Measurements from ENCODE around the gene TP63.

Gene TP63

DNA sequence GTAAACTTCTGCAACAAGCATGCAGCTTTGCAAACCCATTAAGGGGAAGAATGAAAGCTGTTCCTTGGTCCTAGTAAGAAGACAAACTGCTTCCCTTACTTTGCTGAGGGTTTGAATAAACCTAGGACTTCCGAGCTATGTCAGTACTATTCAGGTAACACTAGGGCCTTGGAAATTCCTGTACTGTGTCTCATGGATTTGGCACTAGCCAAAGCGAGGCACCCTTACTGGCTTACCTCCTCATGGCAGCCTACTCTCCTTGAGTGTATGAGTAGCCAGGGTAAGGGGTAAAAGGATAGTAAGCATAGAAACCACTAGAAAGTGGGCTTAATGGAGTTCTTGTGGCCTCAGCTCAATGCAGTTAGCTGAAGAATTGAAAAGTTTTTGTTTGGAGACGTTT lies 265.3 kb downstream of the TP63 start:
- no peak for DNase-seq

- no peak for DNase-seq
These were observed 266.2 kb downstream of the TP63 start for GRCh38 chr3:189897406-189897805.

- no peak for DNase-seq
These were observed 267.5 kb downstream of the TP63 start for GRCh38 chr3:189898559-189899153.

DNA sequence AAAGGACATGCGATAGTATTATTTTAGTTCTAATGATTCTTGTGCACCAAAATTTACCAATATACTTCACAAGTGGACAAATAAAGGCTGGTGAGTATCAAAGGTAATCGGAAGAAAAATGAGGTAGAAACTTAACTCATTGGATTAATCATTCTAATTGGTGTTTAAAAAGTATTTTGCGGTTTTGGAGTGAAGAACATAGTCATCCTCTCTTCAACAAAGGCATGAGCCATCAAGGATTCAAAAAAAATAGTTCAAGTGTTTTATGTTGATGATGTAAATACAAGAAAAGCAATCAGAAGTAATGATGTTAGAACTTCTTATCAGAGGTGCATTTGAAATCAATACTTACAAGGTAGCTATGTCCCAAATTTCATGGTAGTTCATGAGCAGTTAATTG lies 268.0 kb downstream of the TP63 start:
- no peak for DNase-seq

DNA sequence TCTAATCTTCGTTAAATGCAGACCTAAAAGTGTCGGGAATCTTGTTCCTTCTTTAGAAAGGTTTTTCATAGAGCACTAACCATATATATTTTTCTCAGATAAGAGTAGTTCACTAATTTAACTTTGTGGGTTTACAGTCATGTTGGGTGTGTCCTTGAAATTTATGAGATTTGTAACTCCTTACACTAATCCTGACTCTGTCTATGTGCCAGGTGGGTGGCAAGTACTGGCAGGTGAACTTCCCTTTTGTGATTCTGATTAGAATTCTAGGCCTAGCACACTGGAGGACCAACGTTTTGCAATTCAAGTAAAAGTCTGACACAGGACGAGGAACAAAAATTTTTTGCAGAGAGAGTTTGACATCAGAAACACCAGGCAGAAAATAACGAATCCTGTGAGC lies 269.4 kb downstream of the TP63 start:
- DNase-seq: no peak

DNA sequence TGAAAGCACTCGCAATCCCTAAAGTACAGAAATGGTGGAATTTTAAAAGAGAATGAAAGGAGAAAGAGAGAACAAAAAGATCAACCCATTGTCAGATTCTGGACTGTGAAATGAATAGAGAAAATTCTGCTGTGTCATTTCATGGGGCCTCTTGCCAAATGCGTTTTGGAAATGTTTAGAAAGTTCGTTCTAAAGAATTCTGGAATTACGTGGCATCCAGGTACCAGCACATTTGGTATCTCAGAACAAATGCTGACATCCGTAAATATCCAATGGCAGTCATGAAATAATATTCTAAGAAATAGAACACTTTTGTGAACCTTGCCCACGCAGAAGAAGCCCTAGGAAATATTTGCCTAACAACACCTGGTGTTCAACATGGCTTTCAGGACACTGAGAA lies 270.3 kb downstream of the TP63 start:
- no peak for DNase-seq

GRCh38 chr3:189902230-189903186 lies 271.3 kb downstream of the TP63 start:
- no peak for DNase-seq

DNA sequence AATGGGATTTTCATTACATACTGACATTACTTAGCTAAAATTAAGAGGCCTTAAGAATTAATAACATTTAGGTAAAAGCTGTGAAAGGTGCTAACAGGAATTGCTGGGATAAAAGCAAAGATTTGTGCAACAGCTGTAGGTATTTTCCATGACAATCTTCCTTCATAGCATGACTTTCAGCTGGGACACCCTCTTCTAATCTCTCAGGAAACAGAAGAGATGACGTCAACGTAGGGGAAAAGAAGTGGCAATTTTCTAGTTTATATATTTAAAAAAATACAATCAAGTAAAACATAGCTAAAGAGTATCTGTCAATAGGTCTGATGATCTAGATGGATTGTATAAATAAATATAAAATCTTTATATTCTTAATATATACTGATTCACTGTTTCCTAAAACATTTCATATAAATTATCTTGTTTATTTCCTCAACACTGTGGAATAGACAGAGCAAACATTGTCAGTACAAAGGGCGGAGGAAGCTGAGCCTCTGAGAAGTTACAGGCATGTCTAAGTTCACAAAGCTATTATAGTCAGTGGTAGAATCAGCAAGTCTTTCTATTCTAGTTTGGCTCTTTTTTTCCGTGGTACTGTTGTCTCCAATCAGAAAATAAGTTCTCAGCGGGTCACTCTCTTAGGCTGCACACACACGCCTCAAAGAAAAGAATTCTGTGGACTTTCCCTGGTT lies 272.5 kb downstream of the TP63 start:
- DNase-seq: no peak

GRCh38 chr3:189907803-189908202 lies 276.6 kb downstream of the TP63 start:
- DNase-seq: no peak

- DNase-seq: no peak
These were observed 277.5 kb downstream of the TP63 start for GRCh38 chr3:189908646-189909045.

- no peak for DNase-seq
These were observed 277.9 kb downstream of the TP63 start for GRCh38 chr3:189909139-189909538.

- DNase-seq: no peak
These were observed 278.4 kb downstream of the TP63 start for GRCh38 chr3:189909573-189909972.

GRCh38 chr3:189911001-189911400 lies 279.8 kb downstream of the TP63 start:
- DNase-seq: no peak

- no peak for DNase-seq
These were observed 283.6 kb downstream of the TP63 start for GRCh38 chr3:189914799-189915198.

DNA sequence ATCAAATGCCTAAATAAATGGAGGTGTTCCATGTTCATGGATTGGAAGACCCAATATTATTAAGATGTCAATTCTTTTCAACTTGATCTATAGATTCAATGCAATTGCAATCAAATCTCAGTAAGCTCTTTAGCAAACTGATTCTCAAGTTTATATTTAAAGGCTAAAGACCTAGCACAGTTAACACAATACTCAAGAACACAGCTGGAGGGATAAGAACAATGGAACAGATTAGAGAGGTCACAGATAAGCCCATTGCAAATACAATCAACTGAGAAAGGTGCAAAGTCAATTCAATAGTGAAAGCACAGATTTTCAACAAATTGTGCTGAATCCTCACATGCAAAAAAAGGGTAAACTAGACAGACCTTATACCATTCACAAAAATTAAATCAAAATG lies 290.6 kb downstream of the TP63 start:
- no peak for DNase-seq

DNA sequence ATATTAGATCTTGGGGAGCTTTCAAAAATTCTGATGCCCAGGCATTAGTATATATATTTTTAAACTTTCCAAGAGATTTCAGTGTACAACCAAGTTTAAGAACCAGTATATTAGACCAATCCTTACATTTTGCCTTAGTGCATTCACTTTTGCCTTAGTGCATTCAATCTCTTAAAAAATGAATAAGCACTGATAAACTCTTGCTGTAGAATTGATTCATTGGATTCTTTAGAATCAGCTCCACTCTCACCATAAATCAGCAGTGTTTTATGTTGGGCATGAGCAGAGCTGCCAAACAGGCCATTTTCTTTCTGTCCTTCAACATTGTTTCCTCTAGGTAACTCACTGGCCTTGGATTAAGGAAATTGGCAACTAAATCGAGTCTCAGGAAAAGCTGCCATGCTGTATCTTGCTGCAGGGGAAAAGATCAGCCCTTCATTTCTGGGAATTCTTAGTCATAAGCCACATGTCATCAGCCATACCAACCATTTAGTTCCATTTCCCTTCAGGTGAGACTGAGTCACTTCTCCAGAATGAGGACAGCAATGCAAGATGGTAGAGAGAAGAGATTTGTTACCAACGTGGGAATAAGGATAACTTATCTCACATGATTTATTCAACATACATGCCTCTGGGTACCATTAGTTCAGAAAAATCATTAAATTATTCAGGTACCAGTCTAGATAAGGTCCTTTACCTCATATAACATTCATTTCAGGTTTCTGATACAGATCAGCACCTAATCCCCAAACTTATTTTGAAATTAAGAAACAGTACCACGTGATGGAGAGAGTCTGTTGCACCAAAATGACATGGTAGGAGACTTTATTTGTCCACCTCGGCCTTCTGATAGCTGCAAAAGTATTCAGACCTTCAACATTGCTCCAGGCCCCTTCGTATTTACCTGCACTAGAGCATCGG lies 297.0 kb downstream of the TP63 start:
- DNase-seq: no peak

GRCh38 chr3:189936201-189936945 lies 305.2 kb downstream of the TP63 start:
- DNase-seq: no peak

GRCh38 chr3:189937302-189938127 lies 306.3 kb downstream of the TP63 start:
- DNase-seq: no peak

DNA sequence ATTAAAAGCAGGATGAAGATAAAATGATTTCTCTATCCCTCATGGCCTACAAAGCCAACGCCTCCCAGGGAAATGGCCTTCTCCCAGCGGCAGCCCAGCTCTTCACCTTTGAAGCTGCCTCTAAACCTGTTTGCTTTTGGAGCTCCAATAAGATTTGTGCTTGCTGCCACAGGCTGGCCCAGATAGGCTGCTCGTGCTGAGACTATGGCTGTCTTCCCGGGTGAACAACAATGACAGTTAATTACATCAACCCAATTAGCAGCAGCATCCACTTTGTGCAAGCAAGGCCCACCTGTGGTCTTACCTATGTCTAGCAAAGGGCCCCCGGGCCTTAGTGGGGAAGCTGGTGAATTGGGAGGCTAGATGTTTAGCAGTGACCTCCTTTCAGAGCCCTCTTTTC lies 309.9 kb downstream of the TP63 start:
- no peak for DNase-seq

- no peak for DNase-seq
These were observed 310.5 kb downstream of the TP63 start for GRCh38 chr3:189941679-189942078.

GRCh38 chr3:189942948-189943347 lies 311.8 kb downstream of the TP63 start:
- DNase-seq: no peak

Measured in NCI-H1930 (cell line).